K562 (cell line): ENCODE results near the gene SNAI1. TPM values are rescaled to one million over a fixed set of nuclear protein-coding genes. Genes with fewer than 3 reads are reported as not detected.

Experiments
- GABPB1 ChIP-seq: sonication (generic); formaldehyde crosslinking; IDR thresholded peaks from 2 replicates; pipeline ENCODE4 v1.8.0; 2022; ENCODE audit warnings: mild to moderate bottlenecking, missing genetic modification reagents
- MAX ChIP-seq: sonication (generic); formaldehyde crosslinking; IDR thresholded peaks from 2 replicates; pipeline ENCODE4 v1.9.0; 2022; ENCODE audit warnings: mild to moderate bottlenecking, missing genetic modification reagents
- MYC ChIP-seq, 2 experiments: fragments of 250-450 bp in 1 of 2; sonication (Bioruptor Pico) in 1 of 2; IDR thresholded peaks; 2 replicates each; pipeline versions ENCODE4 v1.5.1 to v1.6.1; 2012 to 2021; ENCODE audit warnings: low read depth in 2 of 2, borderline replicate concordance in 1 of 2, improper control_type of control experiment in 1 of 2, low read length in 1 of 2, mild to moderate bottlenecking in 1 of 2, moderate library complexity in 1 of 2
- POLR2G ChIP-seq: fragments of 200-400 bp; formaldehyde crosslinking; IDR thresholded peaks from 2 replicates; pipeline ENCODE4 v1.6.1; 2017; ENCODE audit warnings: low read depth, mild to moderate bottlenecking, antibody characterized with exemption, low read length, moderate library complexity
- polyA plus RNA-seq, 8 experiments: library from polyadenylated mRNA; depleted of rRNA in 4 of 8; stranded (reverse) in 5 of 8; unstranded in 3 of 8; fragments of >200 nt; fragmentation: Nextera tagmentation in 2 of 8; fragmentation: Illumina TruSeq in 1 of 8; extraction: Ambion mirVana in 2 of 8; extraction: Trizol in 1 of 8; gene quantifications; 2 replicates each; pipeline versions ENCODE4 v1.2.1 to v1.2.3, GENCODE V29; 2011 to 2014; ENCODE audit warnings: inconsistent platforms in 1 of 8, missing spikeins in 1 of 8
- total RNA-seq, 7 experiments: library from RNA; depleted of rRNA in 6 of 7; stranded (reverse); fragments of >200 nt in 6 of 7; fragmentation: Illumina TruSeq in 2 of 7; extraction: Trizol in 2 of 7; gene quantifications; 2 replicates each; pipeline versions ENCODE4 v1.2.1 to v1.2.3, GENCODE V29; 2011 to 2021; ENCODE audit warnings: low replicate concordance in 1 of 7
- TF ChIP-seq, protein P1 (sequence below): fragments of 200-600 bp; sonication (generic); IDR thresholded peaks from one replicate; pipeline ENCODE4 v1.6.1; 2012; ENCODE audit warnings: mild to moderate bottlenecking, low read depth, low read length, inconsistent platforms
- TF ChIP-seq, protein P2 (sequence below): sonication (generic); formaldehyde crosslinking; IDR thresholded peaks from 2 replicates; pipeline ENCODE4 v1.8.1; 2023; ENCODE audit warnings: mild to moderate bottlenecking, missing genetic modification reagents
- TF ChIP-seq, protein P3 (sequence below), 2 experiments: IDR thresholded peaks in 1 of 2; conservative IDR thresholded peaks in 1 of 2; 2 replicates each; pipeline ENCODE4 v1.6.1; 2016; ENCODE audit warnings: low read depth in 2 of 2, mild to moderate bottlenecking in 1 of 2, missing compliant biosample characterization in 1 of 2, missing genetic modification characterization in 1 of 2, moderate library complexity in 1 of 2

Gene SNAI1
- total and polyA plus RNA-seq, 9 of the 15 experiments (the other 6 are each of a cell fraction or from before 2014, with no cell fraction given) = 0.32 to 11.6 (median 2.0) TPM

- TF ChIP-seq, protein P1, sequence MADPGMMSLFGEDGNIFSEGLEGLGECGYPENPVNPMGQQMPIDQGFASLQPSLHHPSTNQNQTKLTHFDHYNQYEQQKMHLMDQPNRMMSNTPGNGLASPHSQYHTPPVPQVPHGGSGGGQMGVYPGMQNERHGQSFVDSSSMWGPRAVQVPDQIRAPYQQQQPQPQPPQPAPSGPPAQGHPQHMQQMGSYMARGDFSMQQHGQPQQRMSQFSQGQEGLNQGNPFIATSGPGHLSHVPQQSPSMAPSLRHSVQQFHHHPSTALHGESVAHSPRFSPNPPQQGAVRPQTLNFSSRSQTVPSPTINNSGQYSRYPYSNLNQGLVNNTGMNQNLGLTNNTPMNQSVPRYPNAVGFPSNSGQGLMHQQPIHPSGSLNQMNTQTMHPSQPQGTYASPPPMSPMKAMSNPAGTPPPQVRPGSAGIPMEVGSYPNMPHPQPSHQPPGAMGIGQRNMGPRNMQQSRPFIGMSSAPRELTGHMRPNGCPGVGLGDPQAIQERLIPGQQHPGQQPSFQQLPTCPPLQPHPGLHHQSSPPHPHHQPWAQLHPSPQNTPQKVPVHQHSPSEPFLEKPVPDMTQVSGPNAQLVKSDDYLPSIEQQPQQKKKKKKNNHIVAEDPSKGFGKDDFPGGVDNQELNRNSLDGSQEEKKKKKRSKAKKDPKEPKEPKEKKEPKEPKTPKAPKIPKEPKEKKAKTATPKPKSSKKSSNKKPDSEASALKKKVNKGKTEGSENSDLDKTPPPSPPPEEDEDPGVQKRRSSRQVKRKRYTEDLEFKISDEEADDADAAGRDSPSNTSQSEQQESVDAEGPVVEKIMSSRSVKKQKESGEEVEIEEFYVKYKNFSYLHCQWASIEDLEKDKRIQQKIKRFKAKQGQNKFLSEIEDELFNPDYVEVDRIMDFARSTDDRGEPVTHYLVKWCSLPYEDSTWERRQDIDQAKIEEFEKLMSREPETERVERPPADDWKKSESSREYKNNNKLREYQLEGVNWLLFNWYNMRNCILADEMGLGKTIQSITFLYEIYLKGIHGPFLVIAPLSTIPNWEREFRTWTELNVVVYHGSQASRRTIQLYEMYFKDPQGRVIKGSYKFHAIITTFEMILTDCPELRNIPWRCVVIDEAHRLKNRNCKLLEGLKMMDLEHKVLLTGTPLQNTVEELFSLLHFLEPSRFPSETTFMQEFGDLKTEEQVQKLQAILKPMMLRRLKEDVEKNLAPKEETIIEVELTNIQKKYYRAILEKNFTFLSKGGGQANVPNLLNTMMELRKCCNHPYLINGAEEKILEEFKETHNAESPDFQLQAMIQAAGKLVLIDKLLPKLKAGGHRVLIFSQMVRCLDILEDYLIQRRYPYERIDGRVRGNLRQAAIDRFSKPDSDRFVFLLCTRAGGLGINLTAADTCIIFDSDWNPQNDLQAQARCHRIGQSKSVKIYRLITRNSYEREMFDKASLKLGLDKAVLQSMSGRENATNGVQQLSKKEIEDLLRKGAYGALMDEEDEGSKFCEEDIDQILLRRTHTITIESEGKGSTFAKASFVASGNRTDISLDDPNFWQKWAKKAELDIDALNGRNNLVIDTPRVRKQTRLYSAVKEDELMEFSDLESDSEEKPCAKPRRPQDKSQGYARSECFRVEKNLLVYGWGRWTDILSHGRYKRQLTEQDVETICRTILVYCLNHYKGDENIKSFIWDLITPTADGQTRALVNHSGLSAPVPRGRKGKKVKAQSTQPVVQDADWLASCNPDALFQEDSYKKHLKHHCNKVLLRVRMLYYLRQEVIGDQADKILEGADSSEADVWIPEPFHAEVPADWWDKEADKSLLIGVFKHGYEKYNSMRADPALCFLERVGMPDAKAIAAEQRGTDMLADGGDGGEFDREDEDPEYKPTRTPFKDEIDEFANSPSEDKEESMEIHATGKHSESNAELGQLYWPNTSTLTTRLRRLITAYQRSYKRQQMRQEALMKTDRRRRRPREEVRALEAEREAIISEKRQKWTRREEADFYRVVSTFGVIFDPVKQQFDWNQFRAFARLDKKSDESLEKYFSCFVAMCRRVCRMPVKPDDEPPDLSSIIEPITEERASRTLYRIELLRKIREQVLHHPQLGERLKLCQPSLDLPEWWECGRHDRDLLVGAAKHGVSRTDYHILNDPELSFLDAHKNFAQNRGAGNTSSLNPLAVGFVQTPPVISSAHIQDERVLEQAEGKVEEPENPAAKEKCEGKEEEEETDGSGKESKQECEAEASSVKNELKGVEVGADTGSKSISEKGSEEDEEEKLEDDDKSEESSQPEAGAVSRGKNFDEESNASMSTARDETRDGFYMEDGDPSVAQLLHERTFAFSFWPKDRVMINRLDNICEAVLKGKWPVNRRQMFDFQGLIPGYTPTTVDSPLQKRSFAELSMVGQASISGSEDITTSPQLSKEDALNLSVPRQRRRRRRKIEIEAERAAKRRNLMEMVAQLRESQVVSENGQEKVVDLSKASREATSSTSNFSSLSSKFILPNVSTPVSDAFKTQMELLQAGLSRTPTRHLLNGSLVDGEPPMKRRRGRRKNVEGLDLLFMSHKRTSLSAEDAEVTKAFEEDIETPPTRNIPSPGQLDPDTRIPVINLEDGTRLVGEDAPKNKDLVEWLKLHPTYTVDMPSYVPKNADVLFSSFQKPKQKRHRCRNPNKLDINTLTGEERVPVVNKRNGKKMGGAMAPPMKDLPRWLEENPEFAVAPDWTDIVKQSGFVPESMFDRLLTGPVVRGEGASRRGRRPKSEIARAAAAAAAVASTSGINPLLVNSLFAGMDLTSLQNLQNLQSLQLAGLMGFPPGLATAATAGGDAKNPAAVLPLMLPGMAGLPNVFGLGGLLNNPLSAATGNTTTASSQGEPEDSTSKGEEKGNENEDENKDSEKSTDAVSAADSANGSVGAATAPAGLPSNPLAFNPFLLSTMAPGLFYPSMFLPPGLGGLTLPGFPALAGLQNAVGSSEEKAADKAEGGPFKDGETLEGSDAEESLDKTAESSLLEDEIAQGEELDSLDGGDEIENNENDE = no peak
- peak; percentile 67 for TF ChIP-seq MAX (CRISPR knock-in tag)
- TF ChIP-seq GABPB1 = peak; percentile 12; the same call in 1 of the 2 replicates
- peak; percentile 95 for TF ChIP-seq POLR2G
- TF ChIP-seq, protein P2, sequence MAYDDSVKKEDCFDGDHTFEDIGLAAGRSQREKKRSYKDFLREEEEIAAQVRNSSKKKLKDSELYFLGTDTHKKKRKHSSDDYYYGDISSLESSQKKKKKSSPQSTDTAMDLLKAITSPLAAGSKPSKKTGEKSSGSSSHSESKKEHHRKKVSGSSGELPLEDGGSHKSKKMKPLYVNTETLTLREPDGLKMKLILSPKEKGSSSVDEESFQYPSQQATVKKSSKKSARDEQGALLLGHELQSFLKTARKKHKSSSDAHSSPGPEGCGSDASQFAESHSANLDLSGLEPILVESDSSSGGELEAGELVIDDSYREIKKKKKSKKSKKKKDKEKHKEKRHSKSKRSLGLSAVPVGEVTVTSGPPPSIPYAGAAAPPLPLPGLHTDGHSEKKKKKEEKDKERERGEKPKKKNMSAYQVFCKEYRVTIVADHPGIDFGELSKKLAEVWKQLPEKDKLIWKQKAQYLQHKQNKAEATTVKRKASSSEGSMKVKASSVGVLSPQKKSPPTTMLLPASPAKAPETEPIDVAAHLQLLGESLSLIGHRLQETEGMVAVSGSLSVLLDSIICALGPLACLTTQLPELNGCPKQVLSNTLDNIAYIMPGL (CRISPR knock-in tag) = 0 out of 2 replicates have a peak, but pooled peaks have one; percentile 44
- TF ChIP-seq, protein P3, sequence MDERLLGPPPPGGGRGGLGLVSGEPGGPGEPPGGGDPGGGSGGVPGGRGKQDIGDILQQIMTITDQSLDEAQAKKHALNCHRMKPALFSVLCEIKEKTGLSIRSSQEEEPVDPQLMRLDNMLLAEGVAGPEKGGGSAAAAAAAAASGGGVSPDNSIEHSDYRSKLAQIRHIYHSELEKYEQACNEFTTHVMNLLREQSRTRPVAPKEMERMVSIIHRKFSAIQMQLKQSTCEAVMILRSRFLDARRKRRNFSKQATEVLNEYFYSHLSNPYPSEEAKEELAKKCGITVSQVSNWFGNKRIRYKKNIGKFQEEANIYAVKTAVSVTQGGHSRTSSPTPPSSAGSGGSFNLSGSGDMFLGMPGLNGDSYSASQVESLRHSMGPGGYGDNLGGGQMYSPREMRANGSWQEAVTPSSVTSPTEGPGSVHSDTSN (CRISPR knock-in tag; IDR thresholded peaks at IDR 0.05; ENCODE audit: low read depth) = no peak
- TF ChIP-seq, protein P3 (tag; conservative IDR thresholded peaks at IDR 0.05; ENCODE audit: low read depth) = 0 out of 2 replicates have a peak, but pooled peaks have one; percentile 35
- peak; percentile 76 for TF ChIP-seq MYC (IDR thresholded peaks at IDR 0.05; ENCODE audit: low read depth, low read length)
- TF ChIP-seq MYC (CRISPR knock-in tag; IDR thresholded peaks at IDR 0.05; ENCODE audit: borderline replicate concordance, low read depth) = peak; percentile 50; the same call in 1 of the 2 replicates
Measured at GRCh38 chr20:49936153-49937026, 46.4 kb upstream of the SNAI1 start, which contains the start of gene RNF114 (continued).
